ENCODE measurements around the gene BACH2. TPM values are rescaled to one million over a fixed set of nuclear protein-coding genes. Genes with fewer than 3 reads are reported as not detected.

BACH2 gene
- polyA plus RNA-seq, 1 donor from 2014 or later, result 21.2 TPM

- H3K36me3 Mint-ChIP-seq, result peaks cover 2% of the 10 kb centered on the region
- peaks cover 20 to 48% (median 41%) of the 10 kb centered on the region in 3 donors for H3K4me1 Mint-ChIP-seq
- H3K27ac Mint-ChIP-seq, result no peak overlapping the region
- H3K27me3 Mint-ChIP-seq, result peaks cover 1% of the 10 kb centered on the region
- H3K9me3 Mint-ChIP-seq, result no peaks in the 10 kb centered on the region
- peak overlapping the region in 1 of 4 donors; percentile 44 for H3K4me3 Mint-ChIP-seq
Observed at GRCh38 chr6:90154755-90155470, 141.7 kb downstream of the BACH2 start.

GRCh38 chr6:90151576-90152422, 144.8 kb downstream of the BACH2 start:
- Mint-ChIP-seq H3K9me3 (no peaks in the 10 kb centered on the region), H3K36me3 (peaks cover 2% of the 10 kb centered on the region)

GRCh38 chr6:90149280-90149679, 147.4 kb downstream of the BACH2 start:
- no peak overlapping the region for H3K4me3 Mint-ChIP-seq
- no peaks in the 10 kb centered on the region for H3K27me3 Mint-ChIP-seq
- no peaks in the 10 kb centered on the region for H3K9me3 Mint-ChIP-seq
- peaks cover 4% of the 10 kb centered on the region for H3K36me3 Mint-ChIP-seq
- peaks cover 24 to 61% (median 49%) of the 10 kb centered on the region in 3 donors for H3K4me1 Mint-ChIP-seq
- H3K27ac Mint-ChIP-seq, result no peak overlapping the region

More at GRCh38 chr6:90151576-90152422, 144.8 kb downstream of the BACH2 start:
- Mint-ChIP-seq H3K4me1 (peaks cover 15 to 47% (median 40%) of the 10 kb centered on the region in 3 donors), H3K27me3 (peaks cover 1% of the 10 kb centered on the region), H3K27ac (no peak overlapping the region), H3K4me3 (no peak overlapping the region)

GRCh38 chr6:90148867-90149266, 147.8 kb downstream of the BACH2 start:
- H3K27me3 Mint-ChIP-seq, result no peaks in the 10 kb centered on the region

GRCh38 chr6:90146921-90147649, 149.6 kb downstream of the BACH2 start:
- Mint-ChIP-seq H3K9me3 (no peaks in the 10 kb centered on the region), H3K27me3 (no peaks in the 10 kb centered on the region), H3K36me3 (peaks cover 2% of the 10 kb centered on the region), H3K4me1 (peaks cover 18 to 51% (median 46%) of the 10 kb centered on the region in 3 donors), H3K27ac (peak overlapping the region in 1 of 3 donors; percentile 2), H3K4me3 (peak overlapping the region in 3 of 4 donors; percentile 5 to 81 (median 58))

More at GRCh38 chr6:90148867-90149266, 147.8 kb downstream of the BACH2 start:
- Mint-ChIP-seq H3K4me3 (no peak overlapping the region), H3K9me3 (no peaks in the 10 kb centered on the region), H3K27ac (peak overlapping the region in 2 of 3 donors; percentile 5 to 56), H3K36me3 (peaks cover 2% of the 10 kb centered on the region), H3K4me1 (peaks cover 21 to 57% (median 46%) of the 10 kb centered on the region in 3 donors)

- Mint-ChIP-seq H3K36me3 (peaks cover 2% of the 10 kb centered on the region), H3K9me3 (no peaks in the 10 kb centered on the region), H3K4me1 (peaks cover 18 to 52% (median 46%) of the 10 kb centered on the region in 3 donors), H3K27ac (no peak overlapping the region), H3K27me3 (no peaks in the 10 kb centered on the region), H3K4me3 (no peak overlapping the region)
Observed at GRCh38 chr6:90146024-90146423, 150.6 kb downstream of the BACH2 start.

- H3K4me1 Mint-ChIP-seq, result peaks cover 19 to 44% (median 44%) of the 10 kb centered on the region in 3 donors
- peaks cover 2% of the 10 kb centered on the region for H3K36me3 Mint-ChIP-seq
- H3K9me3 Mint-ChIP-seq, result no peaks in the 10 kb centered on the region
- no peaks in the 10 kb centered on the region for H3K27me3 Mint-ChIP-seq
- no peak overlapping the region for H3K27ac Mint-ChIP-seq
- peak overlapping the region in 1 of 4 donors; percentile 58 for H3K4me3 Mint-ChIP-seq
Observed at GRCh38 chr6:90144928-90145555, 151.6 kb downstream of the BACH2 start.

GRCh38 chr6:90144396-90144795, 152.2 kb downstream of the BACH2 start:
- Mint-ChIP-seq H3K27me3 (no peaks in the 10 kb centered on the region), H3K9me3 (no peaks in the 10 kb centered on the region), H3K4me3 (peak overlapping the region in 1 of 4 donors; percentile 58), H3K36me3 (peaks cover 2% of the 10 kb centered on the region), H3K27ac (no peak overlapping the region), H3K4me1 (peaks cover 19 to 44% (median 42%) of the 10 kb centered on the region in 3 donors)

GRCh38 chr6:90140683-90141082, 156.0 kb downstream of the BACH2 start:
- Mint-ChIP-seq H3K4me3 (no peak overlapping the region), H3K4me1 (peaks cover 17 to 34% (median 33%) of the 10 kb centered on the region in 3 donors), H3K9me3 (no peaks in the 10 kb centered on the region), H3K36me3 (peaks cover 5% of the 10 kb centered on the region), H3K27me3 (no peaks in the 10 kb centered on the region), H3K27ac (no peak overlapping the region)

GRCh38 chr6:90139272-90139817, 157.3 kb downstream of the BACH2 start:
- Mint-ChIP-seq H3K9me3 (no peaks in the 10 kb centered on the region), H3K36me3 (peaks cover 5% of the 10 kb centered on the region), H3K4me3 (no peak overlapping the region), H3K4me1 (peaks cover 8 to 32% (median 31%) of the 10 kb centered on the region in 3 donors), H3K27me3 (no peaks in the 10 kb centered on the region), H3K27ac (no peak overlapping the region)

- Mint-ChIP-seq H3K4me1 (peaks cover 21 to 42% (median 37%) of the 10 kb centered on the region in 3 donors), H3K4me3 (no peak overlapping the region)
Observed at GRCh38 chr6:90136837-90137568, 159.6 kb downstream of the BACH2 start.

GRCh38 chr6:90136176-90136575, 160.5 kb downstream of the BACH2 start:
- H3K4me3 Mint-ChIP-seq, result no peak overlapping the region
- no peaks in the 10 kb centered on the region for H3K9me3 Mint-ChIP-seq
- H3K36me3 Mint-ChIP-seq, result peaks cover 5% of the 10 kb centered on the region
- H3K27ac Mint-ChIP-seq, result peak overlapping the region in 2 of 3 donors; percentile 6 to 82
- peaks cover 23 to 45% (median 40%) of the 10 kb centered on the region in 3 donors for H3K4me1 Mint-ChIP-seq
- H3K27me3 Mint-ChIP-seq, result no peaks in the 10 kb centered on the region

More at GRCh38 chr6:90136837-90137568, 159.6 kb downstream of the BACH2 start:
- Mint-ChIP-seq H3K9me3 (no peaks in the 10 kb centered on the region), H3K27ac (peak overlapping the region in 2 of 3 donors; percentile 63 to 82), H3K27me3 (no peaks in the 10 kb centered on the region), H3K36me3 (peaks cover 5% of the 10 kb centered on the region)

- Mint-ChIP-seq H3K27ac (peak overlapping the region in 2 of 3 donors; percentile 6 to 82), H3K4me1 (peaks cover 23 to 48% (median 40%) of the 10 kb centered on the region in 3 donors), H3K36me3 (peaks cover 7% of the 10 kb centered on the region), H3K4me3 (no peak overlapping the region), H3K27me3 (no peaks in the 10 kb centered on the region), H3K9me3 (no peaks in the 10 kb centered on the region)
Observed at GRCh38 chr6:90135667-90136066, 161.0 kb downstream of the BACH2 start.
